Breast epithelium (tissue), 4 donors: ENCODE data around the gene SAMSN1. TPM values are rescaled to one million over a fixed set of nuclear protein-coding genes. Genes with fewer than 3 reads are reported as not detected.
"Not testable (repeated sequence)": the region's sequence is repeated elsewhere in the genome, so short reads cannot be mapped to it uniquely, and the experiment has no call there.

Experiments
- DNase-seq, 2 donors: peaks; one replicate each; pipeline ENCODE4 v3.0.0-alpha.2; 2019; ENCODE audit warnings: low spot score in 2 of 2
- H3K27ac ChIP-seq, 2 donors: fragments of 200-600 bp; sonication (generic) in 1 of 2; one replicate each; pipeline ENCODE4 v1.5.1; 2016 to 2019; ENCODE audit warnings: mild to moderate bottlenecking in 1 of 2
- H3K27me3 ChIP-seq, 2 donors: fragments of 200-600 bp; sonication (generic) in 1 of 2; one replicate each; pipeline versions ENCODE4 v1.5.1 to v1.6.0; 2017 to 2019; ENCODE audit warnings: control low read depth in 1 of 2, mild to moderate bottlenecking in 1 of 2
- H3K36me3 ChIP-seq: fragments of 200-600 bp; one replicate; pipeline ENCODE4 v1.5.1; 2019
- H3K4me1 ChIP-seq, 2 donors: fragments of 200-600 bp; sonication (generic); one replicate each; pipeline ENCODE4 v1.5.1; 2016 to 2019; ENCODE audit warnings: control low read depth in 1 of 2
- H3K4me3 ChIP-seq, 3 donors: fragments of 200-600 bp; sonication (generic); 1 replicate in 2 of 3; 2 replicates in 1 of 3; pipeline ENCODE4 v1.5.1; 2016 to 2019; ENCODE audit warnings: mild to moderate bottlenecking in 3 of 3, moderate library complexity in 2 of 3
- H3K9me3 ChIP-seq, 2 donors: fragments of 200-600 bp; sonication (generic) in 1 of 2; one replicate each; pipeline ENCODE4 v1.5.1; 2016 to 2019; ENCODE audit warnings: control low read depth in 1 of 2
- POLR2A ChIP-seq: fragments of 450-650 bp; IDR thresholded peaks from one replicate; pipeline ENCODE4 v1.6.1; 2016; ENCODE audit warnings: antibody characterized with exemption, mild to moderate bottlenecking, moderate library complexity
- POLR2AphosphoS5 ChIP-seq, 3 donors: sonication (generic); formaldehyde crosslinking; IDR thresholded peaks; one replicate each; pipeline ENCODE4 v1.6.1; 2017; ENCODE audit warnings: antibody characterized with exemption in 3 of 3
- intact Hi-C: fragments of 100-400 bp; cut with DNase I; formaldehyde crosslinking; loops from one replicate; pipeline ENCODE4 v1.15.1; 2023; ENCODE audit warnings: low total_unique reads
- total RNA-seq, 3 donors: library from RNA; depleted of rRNA; stranded (reverse); fragments of >200 nt; gene quantifications; one replicate each; pipeline ENCODE4 v1.1.0, GENCODE V29; 2016
- TF ChIP-seq, protein P1 (sequence below), 3 donors: fragments of 450-650 bp; IDR thresholded peaks; one replicate each; pipeline ENCODE4 v1.5.1; 2016 to 2017; ENCODE audit warnings: antibody characterized with exemption in 3 of 3, mild to moderate bottlenecking in 3 of 3, moderate library complexity in 3 of 3

SAMSN1 gene
- total RNA-seq, 3 donors from 2014 or later: 7.5 to 15.4 (median 11.4) TPM

DNA sequence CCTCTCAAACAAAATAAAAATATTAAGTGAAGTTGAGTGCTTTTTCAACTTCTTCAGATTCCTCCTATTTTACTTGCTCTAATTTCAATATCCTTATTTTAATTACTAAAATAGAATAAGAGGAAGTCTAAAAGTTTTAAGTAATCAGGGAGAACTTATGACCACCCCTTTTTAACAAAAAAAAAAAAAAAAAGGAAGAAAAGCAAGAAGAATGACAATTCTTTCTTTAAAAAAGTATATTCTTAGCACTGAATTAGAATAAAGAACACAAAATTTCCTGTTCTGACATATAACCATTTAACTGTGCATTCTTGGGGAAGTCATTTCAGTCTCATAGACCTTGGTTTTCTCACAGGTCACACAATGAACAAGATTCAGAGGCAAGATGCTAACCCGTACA lies 46.8 kb downstream of the SAMSN1 start:
- Histone ChIP-seq H3K9me3 (no peaks in the 10 kb centered on the region), H3K27me3 (no peaks in the 10 kb centered on the region), H3K27ac (no peak overlapping the region), H3K4me1 (no peaks in the 10 kb centered on the region), H3K4me3 (no peak overlapping the region), H3K36me3 (no peaks in the 10 kb centered on the region)
- TF ChIP-seq, protein P1, sequence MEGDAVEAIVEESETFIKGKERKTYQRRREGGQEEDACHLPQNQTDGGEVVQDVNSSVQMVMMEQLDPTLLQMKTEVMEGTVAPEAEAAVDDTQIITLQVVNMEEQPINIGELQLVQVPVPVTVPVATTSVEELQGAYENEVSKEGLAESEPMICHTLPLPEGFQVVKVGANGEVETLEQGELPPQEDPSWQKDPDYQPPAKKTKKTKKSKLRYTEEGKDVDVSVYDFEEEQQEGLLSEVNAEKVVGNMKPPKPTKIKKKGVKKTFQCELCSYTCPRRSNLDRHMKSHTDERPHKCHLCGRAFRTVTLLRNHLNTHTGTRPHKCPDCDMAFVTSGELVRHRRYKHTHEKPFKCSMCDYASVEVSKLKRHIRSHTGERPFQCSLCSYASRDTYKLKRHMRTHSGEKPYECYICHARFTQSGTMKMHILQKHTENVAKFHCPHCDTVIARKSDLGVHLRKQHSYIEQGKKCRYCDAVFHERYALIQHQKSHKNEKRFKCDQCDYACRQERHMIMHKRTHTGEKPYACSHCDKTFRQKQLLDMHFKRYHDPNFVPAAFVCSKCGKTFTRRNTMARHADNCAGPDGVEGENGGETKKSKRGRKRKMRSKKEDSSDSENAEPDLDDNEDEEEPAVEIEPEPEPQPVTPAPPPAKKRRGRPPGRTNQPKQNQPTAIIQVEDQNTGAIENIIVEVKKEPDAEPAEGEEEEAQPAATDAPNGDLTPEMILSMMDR (IDR thresholded peaks at IDR 0.05): no peak
- no peak for TF ChIP-seq POLR2AphosphoS5 (IDR thresholded peaks at IDR 0.05)
- no peak for TF ChIP-seq POLR2A
- DNase-seq: no peak
- intact Hi-C loops: no loop called here

DNA sequence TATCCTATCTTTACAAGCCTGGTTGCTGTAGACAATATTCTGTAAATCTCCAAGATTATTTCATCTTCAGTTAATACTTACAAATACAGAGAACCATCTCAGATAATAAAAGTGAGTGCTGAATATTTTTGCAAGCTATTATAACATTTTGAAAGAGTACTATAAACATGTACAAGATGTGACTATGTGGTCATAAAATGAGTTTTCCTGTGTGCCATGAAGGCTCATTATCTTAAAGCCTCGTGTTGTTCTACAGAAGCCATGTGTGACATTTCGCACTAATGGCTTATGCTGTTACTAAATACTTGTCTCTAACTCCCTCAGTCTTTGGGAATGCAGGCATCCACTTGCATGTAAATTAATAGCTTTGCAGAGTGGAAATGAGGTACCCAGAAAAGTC lies 48.3 kb downstream of the SAMSN1 start:
- no peak for DNase-seq
- Histone ChIP-seq H3K9me3 (no peaks in the 10 kb centered on the region), H3K4me3 (no peak overlapping the region), H3K27me3 (no peaks in the 10 kb centered on the region), H3K27ac (no peak overlapping the region), H3K4me1 (no peaks in the 10 kb centered on the region), H3K36me3 (no peaks in the 10 kb centered on the region)
- TF ChIP-seq, protein P1 (IDR thresholded peaks at IDR 0.05): no peak
- TF ChIP-seq POLR2A (no peak), POLR2AphosphoS5 (IDR thresholded peaks at IDR 0.05) (no peak)
- intact Hi-C loops: no loop called here

DNA sequence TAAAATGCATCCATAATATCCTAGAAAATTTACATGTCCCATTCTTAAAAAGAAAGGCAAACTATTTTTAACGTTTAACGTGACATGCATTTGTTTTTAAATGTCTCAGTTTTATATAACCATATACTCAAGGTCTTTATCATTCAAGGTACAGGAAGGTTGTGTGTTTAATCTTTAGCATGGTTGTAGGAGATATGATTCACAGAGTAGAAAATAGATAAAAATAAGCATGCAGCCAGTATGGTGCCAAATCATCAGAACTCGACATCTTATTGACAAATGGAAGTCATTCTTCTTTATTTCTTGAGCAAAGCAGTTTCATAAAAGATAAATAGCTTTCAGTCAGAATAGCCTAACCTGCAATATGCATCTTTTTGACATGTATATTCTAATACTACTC lies 51.0 kb downstream of the SAMSN1 start:
- Histone ChIP-seq H3K9me3 (no peaks in the 10 kb centered on the region), H3K27me3 (no peaks in the 10 kb centered on the region), H3K36me3 (no peaks in the 10 kb centered on the region), H3K4me1 (no peaks in the 10 kb centered on the region), H3K27ac (no peak overlapping the region), H3K4me3 (no peak overlapping the region)
- intact Hi-C loops: no loop called here
- TF ChIP-seq, protein P1 (IDR thresholded peaks at IDR 0.05): no peak
- TF ChIP-seq POLR2AphosphoS5 (IDR thresholded peaks at IDR 0.05) (no peak), POLR2A (no peak)
- no peak for DNase-seq

DNA sequence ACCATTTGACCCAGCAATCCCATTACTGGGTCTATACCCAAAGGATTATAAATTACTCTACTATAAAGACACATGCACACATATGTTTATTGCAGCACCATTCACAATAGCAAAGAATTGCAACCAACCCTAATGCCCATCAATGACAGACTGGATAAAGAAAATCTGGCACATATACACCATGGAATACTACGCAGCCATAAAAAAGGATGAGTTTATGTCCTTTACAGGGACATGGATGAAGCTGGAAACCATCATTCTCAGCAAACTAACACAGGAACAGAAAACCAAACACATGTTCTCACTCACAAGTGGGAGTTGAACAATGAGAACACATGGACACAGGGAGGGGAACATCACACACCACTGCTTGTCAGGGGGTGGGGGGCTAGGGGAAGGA lies 51.9 kb downstream of the SAMSN1 start:
- H3K27me3 ChIP-seq, H3K4me3 ChIP-seq, DNase-seq, H3K4me1 ChIP-seq, H3K9me3 ChIP-seq, H3K27ac ChIP-seq, H3K36me3 ChIP-seq, intact Hi-C loops: not testable (repeated sequence)

DNA sequence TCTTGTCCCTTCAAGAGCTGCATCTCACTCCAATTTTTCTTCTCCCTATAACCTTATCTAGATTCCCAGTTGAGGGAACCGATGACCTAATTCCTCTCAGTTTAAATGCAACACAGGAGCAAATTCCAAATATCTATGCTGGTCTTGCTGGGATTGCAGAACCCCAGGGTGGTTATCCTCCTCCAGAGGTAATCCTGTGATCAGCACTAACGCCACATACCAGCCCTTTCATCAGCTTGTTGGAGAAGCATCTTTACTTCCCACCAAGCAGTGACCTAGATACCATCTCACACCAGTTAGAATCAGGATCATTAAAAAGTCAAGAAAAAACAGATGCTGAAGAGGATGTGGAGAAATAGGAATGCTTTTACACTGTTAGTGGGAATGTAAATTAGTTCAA lies 52.4 kb downstream of the SAMSN1 start:
- intact Hi-C loops: no loop called here
- TF ChIP-seq, protein P1 (IDR thresholded peaks at IDR 0.05): no peak
- TF ChIP-seq POLR2A: no peak
- TF ChIP-seq POLR2AphosphoS5 (IDR thresholded peaks at IDR 0.05): no peak

DNA sequence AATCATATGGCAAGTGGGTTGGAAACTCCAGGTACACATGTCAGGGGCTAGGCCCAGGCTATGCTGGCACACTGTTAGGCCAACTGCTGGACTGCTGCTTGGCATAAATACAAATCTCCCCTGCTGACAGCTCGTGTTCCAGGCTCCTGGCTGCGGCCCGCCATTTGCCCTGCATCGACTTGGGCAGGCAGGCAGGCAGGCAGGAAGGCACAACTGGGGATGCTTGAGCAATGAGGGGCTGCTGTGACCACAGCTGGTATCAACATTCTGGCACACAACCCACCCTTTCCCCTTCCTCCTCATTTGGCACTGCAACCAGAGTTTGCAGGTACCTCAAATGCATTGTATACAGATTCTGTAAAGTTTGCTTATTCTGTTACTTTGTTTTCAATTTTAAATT lies 53.2 kb downstream of the SAMSN1 start:
- Histone ChIP-seq H3K36me3 (no peaks in the 10 kb centered on the region), H3K4me3 (no peak overlapping the region), H3K27me3 (no peaks in the 10 kb centered on the region), H3K9me3 (no peaks in the 10 kb centered on the region), H3K4me1 (no peaks in the 10 kb centered on the region), H3K27ac (no peak overlapping the region)
- TF ChIP-seq, protein P1 (IDR thresholded peaks at IDR 0.05): no peak
- TF ChIP-seq POLR2A: no peak
- no peak for TF ChIP-seq POLR2AphosphoS5 (IDR thresholded peaks at IDR 0.05)
- intact Hi-C loops: no loop called here
- no peak for DNase-seq

More for the DNA sequence above, 52.4 kb downstream of the SAMSN1 start:
- H3K9me3 ChIP-seq: no peaks in the 10 kb centered on the region
- H3K36me3 ChIP-seq: no peaks in the 10 kb centered on the region
- H3K27me3 ChIP-seq: no peaks in the 10 kb centered on the region
- H3K27ac ChIP-seq: no peak overlapping the region
- no peaks in the 10 kb centered on the region for H3K4me1 ChIP-seq
- H3K4me3 ChIP-seq: no peak overlapping the region
- no peak for DNase-seq
